ENCODE data around the gene PCTP.

Gene PCTP

DNA sequence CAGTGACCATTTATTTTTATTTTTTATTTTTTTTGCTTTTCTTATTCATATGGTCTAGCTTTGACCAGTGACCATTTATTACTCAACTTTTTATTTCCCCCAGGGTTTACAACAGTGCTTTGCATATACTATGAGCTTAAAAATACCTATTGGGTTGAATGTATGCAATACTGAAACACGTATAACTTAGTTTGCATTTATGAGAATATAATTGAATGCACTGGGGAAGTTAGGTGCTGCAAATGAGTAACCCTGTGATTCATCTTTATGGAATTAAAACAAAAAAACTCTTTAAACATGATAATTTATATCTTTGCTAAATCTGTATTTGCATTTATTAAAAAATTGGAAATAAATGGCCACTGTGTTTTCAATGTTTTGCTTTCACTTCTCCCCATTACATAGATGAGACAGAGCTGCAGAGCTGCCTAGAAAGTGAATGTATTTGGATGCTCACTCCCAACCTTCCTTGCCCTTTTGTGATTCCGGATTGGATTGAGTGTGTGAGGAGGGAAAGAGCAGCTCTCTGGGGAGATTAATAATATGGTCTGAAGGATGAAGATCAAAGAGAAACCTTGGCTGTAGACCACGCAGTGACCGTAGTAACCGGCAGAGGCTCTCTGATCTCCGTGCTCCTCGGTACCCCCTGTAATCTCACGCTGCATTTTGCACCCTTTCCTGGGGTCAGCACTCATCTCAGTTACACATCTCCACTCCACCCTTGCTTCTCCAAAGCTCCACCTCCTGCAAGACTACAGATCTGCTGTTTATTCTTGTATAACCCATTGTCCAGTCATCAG is 42.5 kb upstream of the PCTP start:
- POLR2A ChIA-PET, result no interaction called here
- no peak overlapping the region; the same call in 1 of the 2 replicates for H3K4me3 ChIP-seq (ENCODE audit: low read depth, low read length)
- CTCF ChIA-PET, result interaction anchor here (1.1 to 4.0 kb wide), 2 partner anchors 10 to 182 kb away, joined by 3 to 45 read pairs; no protein-coding TSS in a partner anchor
- TF ChIP-seq CTCF (IDR thresholded peaks at IDR 0.05; ENCODE audit: insufficient read depth, low read length, missing control alignments), result no peak
- no peak for DNase-seq (ENCODE audit: low read depth, low spot score)

GRCh38 chr17:55709440-55709839 is 41.4 kb upstream of the PCTP start:
- DNase-seq (ENCODE audit: low read depth, low spot score), result no peak
- POLR2A ChIA-PET, result no interaction called here
- H3K4me3 ChIP-seq (ENCODE audit: low read depth, low read length), result no peak overlapping the region
- no peak for TF ChIP-seq CTCF (IDR thresholded peaks at IDR 0.05; ENCODE audit: insufficient read depth, low read length, missing control alignments)
- CTCF ChIA-PET, result interaction anchor here (1.0 to 4.0 kb wide), 3 partner anchors 9 to 13 kb away, joined by 3 to 45 read pairs (median 4); partner anchors contain the start of gene TMEM100

DNA sequence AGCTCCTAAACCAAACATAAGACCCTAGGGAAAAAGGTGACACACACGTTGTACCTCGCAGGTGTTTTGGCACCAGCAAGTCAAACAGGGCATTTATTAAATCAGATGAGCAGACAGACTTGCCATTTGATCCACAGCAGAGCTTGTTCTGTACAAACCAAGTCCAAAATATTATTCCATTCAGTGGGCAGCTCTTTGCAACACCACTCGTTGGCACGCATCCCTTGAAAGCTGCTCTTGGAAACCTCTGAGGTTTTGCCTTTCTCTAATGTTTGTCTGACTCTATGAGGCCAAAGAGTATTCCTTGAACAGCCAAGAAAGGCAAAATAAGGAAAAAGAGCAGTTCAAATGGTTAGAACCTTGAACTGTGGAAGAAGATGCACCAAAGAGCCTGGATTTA is 40.9 kb upstream of the PCTP start:
- DNase-seq (ENCODE audit: low read depth, low spot score), result no peak
- no peak for TF ChIP-seq CTCF (IDR thresholded peaks at IDR 0.05; ENCODE audit: insufficient read depth, low read length, missing control alignments)
- ChIA-PET POLR2A (no interaction called here), CTCF (interaction anchor here (1.0 to 4.0 kb wide), 3 partner anchors 8 to 13 kb away, joined by 3 to 45 read pairs (median 4); partner anchors contain the start of gene TMEM100)
- H3K4me3 ChIP-seq (ENCODE audit: low read depth, low read length), result no peak overlapping the region

- H3K4me3 ChIP-seq (ENCODE audit: low read depth, low read length), result no peak overlapping the region
- ChIA-PET CTCF (interaction anchor here (1.6 to 4.0 kb wide), 2 partner anchors 8 to 10 kb away, joined by 3 to 45 read pairs; no protein-coding TSS in a partner anchor), POLR2A (no interaction called here)
- no peak for DNase-seq (ENCODE audit: low read depth, low spot score)
- TF ChIP-seq CTCF (IDR thresholded peaks at IDR 0.05; ENCODE audit: insufficient read depth, low read length, missing control alignments), result no peak
These were observed 40.4 kb upstream of the PCTP start for GRCh38 chr17:55710410-55710809.

- H3K4me3 ChIP-seq (ENCODE audit: low read depth, low read length), result no peak overlapping the region
- TF ChIP-seq CTCF (IDR thresholded peaks at IDR 0.05; ENCODE audit: insufficient read depth, low read length, missing control alignments), result no peak
- ChIA-PET CTCF (interaction anchor here (1.6 kb wide), 1 partner anchor 10 kb away, joined by 3 read pairs; no protein-coding TSS in a partner anchor), POLR2A (no interaction called here)
- DNase-seq (ENCODE audit: low read depth, low spot score), result no peak
These were observed 39.9 kb upstream of the PCTP start for GRCh38 chr17:55710829-55711496.

DNA sequence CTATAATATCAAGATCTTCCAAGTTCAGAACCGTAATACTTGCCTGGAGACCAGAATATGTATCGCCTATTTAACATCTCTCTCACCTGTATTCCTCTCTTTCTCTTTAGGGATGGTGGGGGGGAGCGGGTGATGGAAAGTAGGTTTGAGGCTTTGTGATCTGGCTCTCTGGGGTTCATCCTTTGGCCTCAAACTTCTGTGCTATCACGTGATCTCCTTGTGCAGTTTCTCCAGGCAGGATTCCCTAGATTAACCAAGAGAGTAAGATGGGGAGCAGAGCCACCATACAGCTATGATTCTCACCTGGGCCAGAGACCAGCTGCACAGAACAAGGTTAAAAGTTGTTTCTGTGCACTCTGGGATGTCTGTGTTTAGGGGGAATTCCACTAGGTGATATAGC is 33.4 kb upstream of the PCTP start:
- TF ChIP-seq CTCF (IDR thresholded peaks at IDR 0.05; ENCODE audit: insufficient read depth, low read length, missing control alignments), result no peak
- POLR2A ChIA-PET, result no interaction called here

More for the DNA sequence above, 33.4 kb upstream of the PCTP start:
- CTCF ChIA-PET, result interaction anchor here (0.9 to 13.8 kb wide), 21 partner anchors 9 to 190 kb away, joined by 3 to 184 read pairs (median 5); no protein-coding TSS in a partner anchor
- no peak overlapping the region for H3K4me3 ChIP-seq (ENCODE audit: low read depth, low read length)
- DNase-seq (ENCODE audit: low read depth, low spot score), result no peak
